GM23338 (cell line): Measurements from ENCODE around the gene CDC42BPA. TPM values are rescaled to one million over a fixed set of nuclear protein-coding genes. Genes with fewer than 3 reads are reported as not detected.

ENCODE experiments used
- ATAC-seq: fragments of 200-7000 bp; cut with Tn5 transposase; 3 replicates; pipeline ENCODE4 v1.9.1; 2020
- DNase-seq: peaks from one replicate; pipeline ENCODE4 v3.0.0-alpha.2; 2015; ENCODE audit warnings: low spot score
- H2AFZ ChIP-seq: fragments of 200-600 bp; sonication (generic); 2 replicates; pipeline ENCODE4 v1.8.0; 2016; ENCODE audit warnings: antibody characterized with exemption, mild to moderate bottlenecking, moderate library complexity
- H3F3A ChIP-seq: fragments of 200-600 bp; sonication (generic); replicated peaks from 2 replicates; pipeline ENCODE4 v1.8.0; 2017; ENCODE audit warnings: antibody characterized with exemption, mixed run types, low read depth
- H3K27ac ChIP-seq: fragments of 200-600 bp; sonication (generic); 2 replicates; pipeline ENCODE4 v1.6.1; 2016; ENCODE audit warnings: low read depth
- H3K27me3 ChIP-seq: fragments of 200-600 bp; sonication (generic); 2 replicates; pipeline ENCODE4 v1.8.0; 2016; ENCODE audit warnings: mild to moderate bottlenecking, mixed run types, moderate library complexity; ENCODE audit not compliant: insufficient read depth
- H3K36me3 ChIP-seq: fragments of 200-600 bp; sonication (generic); 2 replicates; pipeline ENCODE4 v1.8.0; 2016; ENCODE audit warnings: mild to moderate bottlenecking; ENCODE audit not compliant: insufficient read depth
- H3K4me1 ChIP-seq: fragments of 200-600 bp; sonication (generic); 2 replicates; pipeline ENCODE4 v1.8.0; 2016; ENCODE audit warnings: mild to moderate bottlenecking, moderate library complexity; ENCODE audit not compliant: insufficient read depth
- H3K4me2 ChIP-seq: fragments of 200-600 bp; sonication (generic); 2 replicates; pipeline ENCODE4 v1.7.1; 2017; ENCODE audit warnings: mixed run types
- H3K4me3 ChIP-seq: fragments of 200-600 bp; sonication (generic); 2 replicates; pipeline ENCODE4 v1.6.1; 2016; ENCODE audit warnings: mixed run types
- H3K79me2 ChIP-seq: fragments of 200-600 bp; sonication (generic); replicated peaks from 2 replicates; pipeline ENCODE4 v1.8.0; 2017; ENCODE audit warnings: mild to moderate bottlenecking; ENCODE audit not compliant: insufficient read depth
- H3K9me2 ChIP-seq: fragments of 200-600 bp; sonication (generic); 2 replicates; pipeline ENCODE4 v1.8.0; 2017; ENCODE audit not compliant: insufficient read depth
- H4K20me1 ChIP-seq: fragments of 200-600 bp; sonication (generic); replicated peaks from 2 replicates; pipeline ENCODE4 v1.8.0; 2017; ENCODE audit warnings: mild to moderate bottlenecking; ENCODE audit not compliant: insufficient read depth
- H3K27ac Mint-ChIP-seq: 2 replicates; pipeline ENCODE4 v1.8.0; 2020; ENCODE audit warnings: inconsistent platforms, mild to moderate bottlenecking, moderate library complexity, mixed read lengths
- H3K27me3 Mint-ChIP-seq: 3 replicates; pipeline ENCODE4 v1.8.0; 2022; ENCODE audit warnings: low read depth, mild to moderate bottlenecking, moderate library complexity, mixed read lengths, inconsistent platforms; ENCODE audit not compliant: insufficient read depth, poor library complexity
- H3K36me3 Mint-ChIP-seq: 3 replicates; pipeline ENCODE4 v1.8.0; 2021; ENCODE audit warnings: low read depth, mild to moderate bottlenecking, inconsistent platforms, moderate library complexity, mixed read lengths
- H3K4me1 Mint-ChIP-seq: 3 replicates; pipeline ENCODE4 v1.8.0; 2020; ENCODE audit warnings: mild to moderate bottlenecking, inconsistent platforms, mixed read lengths
- H3K4me3 Mint-ChIP-seq: 3 replicates; pipeline ENCODE4 v1.8.0; 2021; ENCODE audit warnings: moderate library complexity, mild to moderate bottlenecking, inconsistent platforms, mixed read lengths
- H3K9me3 Mint-ChIP-seq: 3 replicates; pipeline ENCODE4 v1.8.0; 2020; ENCODE audit warnings: moderate library complexity, mild to moderate bottlenecking, inconsistent platforms, mixed read lengths
- CREB1 ChIP-seq: fragments of 250-450 bp; sonication (Bioruptor Pico); IDR thresholded peaks from 2 replicates; pipeline ENCODE4 v1.5.0; 2020; ENCODE audit warnings: low read depth, mild to moderate bottlenecking, moderate library complexity
- EZH2 ChIP-seq: fragments of 200-600 bp; sonication (generic); IDR thresholded peaks from one replicate; pipeline ENCODE4 v1.8.0; 2017; ENCODE audit warnings: antibody characterized with exemption, mild to moderate bottlenecking, low read depth; ENCODE audit not compliant: unreplicated experiment
- NANOG ChIP-seq: IDR thresholded peaks from 2 replicates; pipeline ENCODE4 v1.6.1; 2016; ENCODE audit warnings: antibody characterized with exemption, borderline replicate concordance
- POLR2AphosphoS5 ChIP-seq: IDR thresholded peaks from 2 replicates; pipeline ENCODE4 v1.6.1; 2016; ENCODE audit warnings: antibody characterized with exemption, low read depth
- REST ChIP-seq: IDR thresholded peaks from one replicate; pipeline ENCODE4 v1.6.1; 2018; ENCODE audit warnings: antibody characterized with exemption; ENCODE audit not compliant: unreplicated experiment
- ZNF114 ChIP-seq: fragments of 250-450 bp; sonication (Bioruptor Pico); IDR thresholded peaks from 2 replicates; pipeline ENCODE4 v1.5.0; 2020; ENCODE audit warnings: mild to moderate bottlenecking, moderate library complexity
- polyA plus RNA-seq: library from polyadenylated mRNA; unstranded; fragments of >200 nt; fragmentation: Nextera tagmentation; extraction: Ambion mirVana; gene quantifications from 2 replicates; pipeline ENCODE4 v1.2.1, GENCODE V29; 2016
- total RNA-seq: library from RNA; depleted of rRNA; stranded (reverse); fragments of >200 nt; shearing (Covaris generic); gene quantifications from 2 replicates; pipeline ENCODE4 v1.2.3, GENCODE V29; 2014
- TF ChIP-seq, protein P1 (sequence below), 2 experiments: fragments of 200-600 bp in 1 of 2; sonication (generic) in 1 of 2; conservative IDR thresholded peaks; 2 replicates each; pipeline versions ENCODE4 v1.5.1 to v1.6.1; 2016 to 2017; ENCODE audit warnings: antibody characterized with exemption in 2 of 2, low read depth in 2 of 2, mild to moderate bottlenecking in 2 of 2, moderate library complexity in 1 of 2
- TF ChIP-seq, protein P2 (sequence below): IDR thresholded peaks from 2 replicates; pipeline ENCODE4 v1.6.1; 2016; ENCODE audit warnings: antibody characterized with exemption

The CDC42BPA gene
- total and polyA plus RNA-seq, 2 experiments from 2014 or later: 17.7 to 40.1 TPM

DNA sequence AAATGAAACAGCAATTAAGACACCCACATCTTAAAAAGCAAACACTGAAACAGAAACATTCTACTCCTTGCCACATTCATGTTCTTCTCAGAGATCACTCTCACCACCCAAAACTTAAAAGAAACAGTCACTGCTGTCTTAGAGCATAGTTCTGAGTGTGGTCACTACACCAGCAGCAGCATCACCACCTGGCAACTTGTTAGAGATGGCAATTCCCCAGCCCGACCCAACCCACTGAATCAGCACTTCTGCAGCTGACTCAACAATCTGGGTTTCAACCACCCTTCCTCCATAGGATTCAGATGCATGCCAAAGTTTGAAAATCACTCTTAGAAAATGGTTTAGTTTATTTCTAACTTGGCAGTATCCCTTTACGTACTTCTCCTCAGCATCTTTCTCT is 126.1 kb downstream of the CDC42BPA start (continued):
- TF ChIP-seq REST: no peak
- TF ChIP-seq, protein P1, sequence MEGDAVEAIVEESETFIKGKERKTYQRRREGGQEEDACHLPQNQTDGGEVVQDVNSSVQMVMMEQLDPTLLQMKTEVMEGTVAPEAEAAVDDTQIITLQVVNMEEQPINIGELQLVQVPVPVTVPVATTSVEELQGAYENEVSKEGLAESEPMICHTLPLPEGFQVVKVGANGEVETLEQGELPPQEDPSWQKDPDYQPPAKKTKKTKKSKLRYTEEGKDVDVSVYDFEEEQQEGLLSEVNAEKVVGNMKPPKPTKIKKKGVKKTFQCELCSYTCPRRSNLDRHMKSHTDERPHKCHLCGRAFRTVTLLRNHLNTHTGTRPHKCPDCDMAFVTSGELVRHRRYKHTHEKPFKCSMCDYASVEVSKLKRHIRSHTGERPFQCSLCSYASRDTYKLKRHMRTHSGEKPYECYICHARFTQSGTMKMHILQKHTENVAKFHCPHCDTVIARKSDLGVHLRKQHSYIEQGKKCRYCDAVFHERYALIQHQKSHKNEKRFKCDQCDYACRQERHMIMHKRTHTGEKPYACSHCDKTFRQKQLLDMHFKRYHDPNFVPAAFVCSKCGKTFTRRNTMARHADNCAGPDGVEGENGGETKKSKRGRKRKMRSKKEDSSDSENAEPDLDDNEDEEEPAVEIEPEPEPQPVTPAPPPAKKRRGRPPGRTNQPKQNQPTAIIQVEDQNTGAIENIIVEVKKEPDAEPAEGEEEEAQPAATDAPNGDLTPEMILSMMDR (conservative IDR thresholded peaks at IDR 0.05; ENCODE audit: low read depth in 2 of 2): no peak

DNA sequence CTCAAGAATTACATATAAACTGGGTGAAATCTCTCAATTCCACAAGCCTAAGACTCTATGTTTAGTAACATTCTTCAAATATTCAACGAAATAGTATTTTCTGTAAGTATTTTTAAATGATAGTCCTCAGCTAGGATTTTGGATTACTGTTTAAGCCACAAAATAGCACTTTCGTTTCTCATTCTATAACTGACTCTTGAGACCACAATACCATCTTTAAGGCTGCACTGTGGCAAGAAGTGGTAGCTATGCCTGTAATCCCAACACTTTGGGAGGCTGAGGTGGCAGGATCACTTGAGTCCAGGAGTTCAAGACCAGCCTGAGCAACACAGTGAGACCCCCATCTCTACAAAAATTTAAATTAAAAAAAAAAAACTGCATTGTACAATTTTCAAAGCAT is 126.7 kb downstream of the CDC42BPA start:
- H3F3A ChIP-seq: no peaks in the 10 kb centered on the region
- H2AFZ ChIP-seq: no peak overlapping the region
- no peaks in the 10 kb centered on the region for H3K9me2 ChIP-seq
- H3K4me2 ChIP-seq: no peak overlapping the region
- H3K27ac ChIP-seq: no peak overlapping the region
- H3K27me3 ChIP-seq: no peaks in the 10 kb centered on the region
- Mint-ChIP-seq H3K27me3 (no peaks in the 10 kb centered on the region), H3K9me3 (no peaks in the 10 kb centered on the region), H3K4me1 (peaks cover 10% of the 10 kb centered on the region), H3K4me3 (no peak overlapping the region), H3K36me3 (peaks cover 12% of the 10 kb centered on the region; the same call in 2 of the 3 replicates), H3K27ac (no peak overlapping the region)
- TF ChIP-seq, protein P2, sequence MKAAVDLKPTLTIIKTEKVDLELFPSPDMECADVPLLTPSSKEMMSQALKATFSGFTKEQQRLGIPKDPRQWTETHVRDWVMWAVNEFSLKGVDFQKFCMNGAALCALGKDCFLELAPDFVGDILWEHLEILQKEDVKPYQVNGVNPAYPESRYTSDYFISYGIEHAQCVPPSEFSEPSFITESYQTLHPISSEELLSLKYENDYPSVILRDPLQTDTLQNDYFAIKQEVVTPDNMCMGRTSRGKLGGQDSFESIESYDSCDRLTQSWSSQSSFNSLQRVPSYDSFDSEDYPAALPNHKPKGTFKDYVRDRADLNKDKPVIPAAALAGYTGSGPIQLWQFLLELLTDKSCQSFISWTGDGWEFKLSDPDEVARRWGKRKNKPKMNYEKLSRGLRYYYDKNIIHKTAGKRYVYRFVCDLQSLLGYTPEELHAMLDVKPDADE: no peak
- TF ChIP-seq EZH2 (no peak), ZNF114 (CRISPR knock-in tag) (no peak), POLR2AphosphoS5 (no peak), NANOG (no peak), CREB1 (CRISPR knock-in tag) (no peak)
- TF ChIP-seq, protein P1 (conservative IDR thresholded peaks at IDR 0.05; ENCODE audit: low read depth in 2 of 2): no peak
- no peak overlapping the region for H3K4me3 ChIP-seq
- peaks cover 6% of the 10 kb centered on the region; the same call in 1 of the 2 replicates for H3K4me1 ChIP-seq
- H3K36me3 ChIP-seq: no peaks in the 10 kb centered on the region
- ATAC-seq: no peak
- peaks cover 19% of the 10 kb centered on the region; the same call in 1 of the 2 replicates for H3K79me2 ChIP-seq
- DNase-seq: no peak
- no peaks in the 10 kb centered on the region for H4K20me1 ChIP-seq
